ENCODE data around the gene KCND2. TPM values are rescaled to one million over a fixed set of nuclear protein-coding genes. Genes with fewer than 3 reads are reported as not detected.

Gene KCND2
- polyA plus RNA-seq, 1 of the 3 experiments (the other 2 are of a cell fraction): not detected

DNA sequence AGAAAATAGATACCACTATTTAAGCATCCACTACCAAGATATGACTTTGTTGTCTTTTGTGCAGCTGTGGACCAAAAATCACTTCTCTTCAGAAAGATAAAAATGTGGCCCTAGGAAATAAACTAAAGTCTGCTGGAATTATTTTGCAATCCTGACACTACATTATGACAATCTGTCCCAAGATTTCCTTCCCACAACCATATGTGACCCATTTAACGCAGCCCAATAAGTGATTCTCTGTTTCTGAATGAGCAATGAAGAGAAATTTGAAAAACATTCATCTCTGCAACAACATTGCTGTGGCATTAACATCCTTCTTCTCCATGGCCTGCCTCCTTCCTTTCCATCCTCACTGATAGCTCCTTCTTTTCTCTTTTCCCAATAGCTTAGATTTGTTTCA lies 373.0 kb downstream of the KCND2 start:
- H3K36me3 ChIP-seq (replicated peaks in 1 of 2; ENCODE audit: control insufficient read depth in 1 of 2, insufficient read depth in 2 of 2, low read length in 1 of 2): no peaks in the 10 kb centered on the region
- no peaks in the 10 kb centered on the region for H3K9me2 ChIP-seq
- no peaks in the 10 kb centered on the region for H3K79me2 ChIP-seq (ENCODE audit: insufficient read depth)
- POLR2A ChIA-PET: no interaction called here
- no peak overlapping the region for H3K4me2 ChIP-seq
- H2AFZ ChIP-seq (ENCODE audit: low read depth): no peak overlapping the region
- no peaks in the 10 kb centered on the region for H3F3A ChIP-seq (replicated peaks; ENCODE audit: insufficient read depth)
- H3K4me1 ChIP-seq (ENCODE audit: control insufficient read depth in 1 of 2, insufficient read depth in 2 of 2, low read depth in 1 of 2, low read length in 1 of 2): no peaks in the 10 kb centered on the region
- H4K20me1 ChIP-seq (ENCODE audit: insufficient read depth): 0 out of 2 replicates have a peak, but pooled peaks cover 5% of the 10 kb centered on the region
- H3K27ac ChIP-seq (ENCODE audit: low read depth in 2 of 2, low read length in 1 of 2): no peak overlapping the region
- TF ChIP-seq MAX (IDR thresholded peaks at IDR 0.05; ENCODE audit: low read depth): no peak
- TF ChIP-seq TCF12 (IDR thresholded peaks at IDR 0.05): no peak
- no peak overlapping the region for H3K4me3 ChIP-seq (ENCODE audit: low read depth in 2 of 2, low read length in 1 of 2)
- no peak overlapping the region for H3K9ac ChIP-seq
- no peaks in the 10 kb centered on the region for H3K27me3 ChIP-seq (ENCODE audit: insufficient read depth)
- CTCF ChIA-PET: interaction anchor here (0.6 kb wide), 1 partner anchor 346 kb away, joined by 3 read pairs; no protein-coding TSS in a partner anchor
- WGBS (ENCODE audit: low lambda C conversion rate): 0% methylated on average over 1 of the region's 1 CpG
- H3K9me3 ChIP-seq: no peaks in the 10 kb centered on the region
- no peak for DNase-seq

GRCh38 chr7:120654241-120654640 lies 381.3 kb downstream of the KCND2 start:
- Histone ChIP-seq H3K4me1 (ENCODE audit: control insufficient read depth in 1 of 2, insufficient read depth in 2 of 2, low read depth in 1 of 2, low read length in 1 of 2) (no peaks in the 10 kb centered on the region), H3K4me3 (ENCODE audit: low read depth in 2 of 2, low read length in 1 of 2) (no peak overlapping the region), H3F3A (replicated peaks; ENCODE audit: insufficient read depth) (no peaks in the 10 kb centered on the region), H3K27ac (ENCODE audit: low read depth in 2 of 2, low read length in 1 of 2) (no peak overlapping the region), H3K79me2 (ENCODE audit: insufficient read depth) (no peaks in the 10 kb centered on the region), H4K20me1 (ENCODE audit: insufficient read depth) (no peaks in the 10 kb centered on the region), H3K27me3 (ENCODE audit: insufficient read depth) (no peaks in the 10 kb centered on the region; the same call in 1 of the 2 replicates), H3K9me2 (no peaks in the 10 kb centered on the region), H3K4me2 (no peak overlapping the region), H3K9ac (no peak overlapping the region), H2AFZ (ENCODE audit: low read depth) (no peak overlapping the region), H3K9me3 (no peaks in the 10 kb centered on the region), H3K36me3 (replicated peaks in 1 of 2; ENCODE audit: control insufficient read depth in 1 of 2, insufficient read depth in 2 of 2, low read length in 1 of 2) (no peaks in the 10 kb centered on the region)
- no peak for DNase-seq
- ChIA-PET POLR2A (no interaction called here), CTCF (no interaction called here)
- TF ChIP-seq YY1 (IDR thresholded peaks at IDR 0.05; ENCODE audit: low read depth) (no peak), ELF1 (IDR thresholded peaks at IDR 0.05) (no peak), POLR2AphosphoS5 (IDR thresholded peaks at IDR 0.05; ENCODE audit: low read depth, low read length) (no peak), ZBTB33 (IDR thresholded peaks at IDR 0.05; ENCODE audit: borderline replicate concordance, low read depth) (no peak), TAF1 (IDR thresholded peaks at IDR 0.05; ENCODE audit: borderline replicate concordance, low read depth, low read length) (no peak), FOXJ3 (CRISPR knock-in tag; IDR thresholded peaks at IDR 0.05) (no peak)
- TF ChIP-seq, protein P1, sequence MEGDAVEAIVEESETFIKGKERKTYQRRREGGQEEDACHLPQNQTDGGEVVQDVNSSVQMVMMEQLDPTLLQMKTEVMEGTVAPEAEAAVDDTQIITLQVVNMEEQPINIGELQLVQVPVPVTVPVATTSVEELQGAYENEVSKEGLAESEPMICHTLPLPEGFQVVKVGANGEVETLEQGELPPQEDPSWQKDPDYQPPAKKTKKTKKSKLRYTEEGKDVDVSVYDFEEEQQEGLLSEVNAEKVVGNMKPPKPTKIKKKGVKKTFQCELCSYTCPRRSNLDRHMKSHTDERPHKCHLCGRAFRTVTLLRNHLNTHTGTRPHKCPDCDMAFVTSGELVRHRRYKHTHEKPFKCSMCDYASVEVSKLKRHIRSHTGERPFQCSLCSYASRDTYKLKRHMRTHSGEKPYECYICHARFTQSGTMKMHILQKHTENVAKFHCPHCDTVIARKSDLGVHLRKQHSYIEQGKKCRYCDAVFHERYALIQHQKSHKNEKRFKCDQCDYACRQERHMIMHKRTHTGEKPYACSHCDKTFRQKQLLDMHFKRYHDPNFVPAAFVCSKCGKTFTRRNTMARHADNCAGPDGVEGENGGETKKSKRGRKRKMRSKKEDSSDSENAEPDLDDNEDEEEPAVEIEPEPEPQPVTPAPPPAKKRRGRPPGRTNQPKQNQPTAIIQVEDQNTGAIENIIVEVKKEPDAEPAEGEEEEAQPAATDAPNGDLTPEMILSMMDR (IDR thresholded peaks at IDR 0.05): no peak
